DND-41 (cell line): ENCODE results near the gene RHOF.

Source experiments
- ATAC-seq: fragments of 200-7000 bp; cut with Tn5 transposase; 3 replicates; pipeline ENCODE4 v1.9.1; 2021; ENCODE audit warnings: low read depth; ENCODE audit not compliant: insufficient read depth
- DNase-seq: peaks from one replicate; pipeline ENCODE4 v3.0.0-alpha.2; 2020
- H2AFZ ChIP-seq: 2 replicates; pipeline ENCODE4 v1.6.0; 2012; ENCODE audit warnings: low read depth, low read length
- H3K27ac ChIP-seq: 2 replicates; pipeline ENCODE4 v1.5.1; 2012; ENCODE audit warnings: low read length, inconsistent platforms
- H3K27me3 ChIP-seq: fragments of 200-600 bp; sonication (generic); 2 replicates; pipeline ENCODE4 v1.6.0; 2012; ENCODE audit warnings: low read length, mild to moderate bottlenecking, inconsistent platforms; ENCODE audit not compliant: insufficient read depth, poor library complexity
- H3K36me3 ChIP-seq: 2 replicates; pipeline ENCODE4 v1.5.1; 2012; ENCODE audit warnings: low read length, inconsistent platforms; ENCODE audit not compliant: insufficient read depth
- H3K4me1 ChIP-seq: 2 replicates; pipeline ENCODE4 v1.5.1; 2012; ENCODE audit warnings: mild to moderate bottlenecking, low read length; ENCODE audit not compliant: insufficient read depth
- H3K4me2 ChIP-seq: 2 replicates; pipeline ENCODE4 v1.6.0; 2012; ENCODE audit warnings: mild to moderate bottlenecking, moderate library complexity, low read length, inconsistent platforms; ENCODE audit not compliant: insufficient read depth
- H3K4me3 ChIP-seq, 2 experiments: fragments of 200-600 bp in 1 of 2; shearing (Covaris generic) in 1 of 2; 2 replicates each; pipeline ENCODE4 v1.5.1; 2012 to 2016; ENCODE audit warnings: inconsistent platforms in 2 of 2, low read length in 2 of 2, mild to moderate bottlenecking in 2 of 2, low read depth in 1 of 2, moderate library complexity in 1 of 2
- H3K79me2 ChIP-seq: 2 replicates; pipeline ENCODE4 v1.6.0; 2012; ENCODE audit warnings: low read length, inconsistent platforms; ENCODE audit not compliant: insufficient read depth
- H3K9ac ChIP-seq: 2 replicates; pipeline ENCODE4 v1.6.0; 2012; ENCODE audit warnings: low read depth, mild to moderate bottlenecking, inconsistent platforms, low read length, moderate library complexity
- H3K9me3 ChIP-seq: 2 replicates; pipeline ENCODE4 v1.5.1; 2012; ENCODE audit warnings: low read length, moderate library complexity, mild to moderate bottlenecking, inconsistent platforms; ENCODE audit not compliant: insufficient read depth, severe bottlenecking
- H4K20me1 ChIP-seq: 2 replicates; pipeline ENCODE4 v1.6.0; 2012; ENCODE audit warnings: low read length; ENCODE audit not compliant: insufficient read depth
- EZH2 ChIP-seq: IDR thresholded peaks from 3 replicates; pipeline ENCODE4 v1.6.1; 2012; ENCODE audit warnings: borderline replicate concordance, low read depth, mild to moderate bottlenecking, moderate library complexity, low read length, inconsistent platforms; ENCODE audit not compliant: severe bottlenecking
- TF ChIP-seq, protein P1 (sequence below): IDR thresholded peaks from 2 replicates; pipeline ENCODE4 v1.5.1; 2012; ENCODE audit warnings: borderline replicate concordance, low read length, moderate library complexity, mild to moderate bottlenecking; ENCODE audit not compliant: poor library complexity, severe bottlenecking; ENCODE audit errors: extremely low read depth

The RHOF gene

DNA sequence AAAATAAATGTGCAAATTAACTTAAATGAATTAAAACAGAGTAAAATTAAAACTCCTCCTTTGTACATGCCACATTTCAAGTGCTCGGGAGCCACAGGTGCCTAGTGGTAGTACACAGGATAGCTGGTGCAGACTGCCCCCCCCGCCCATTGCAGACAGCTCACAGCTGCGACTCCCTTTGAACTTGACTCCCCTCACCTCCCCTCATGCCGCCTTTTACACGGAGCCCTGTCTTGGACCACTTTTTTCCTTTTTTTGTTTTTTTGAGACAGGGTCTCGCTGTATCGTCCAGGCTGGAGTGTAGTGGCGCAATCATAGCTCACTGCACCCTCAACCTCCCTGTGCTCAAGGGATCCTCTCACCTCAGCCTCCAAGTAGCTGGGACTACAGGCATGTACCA, 21.8 kb upstream of the RHOF start:
- H3K4me2 ChIP-seq, result no peak overlapping the region
- no peaks in the 10 kb centered on the region for H3K9me3 ChIP-seq
- H3K27ac ChIP-seq, result no peak overlapping the region
- H3K9ac ChIP-seq, result no peak overlapping the region
- H3K27me3 ChIP-seq, result no peaks in the 10 kb centered on the region
- H3K4me3 ChIP-seq, result no peak overlapping the region
- peaks cover 87% of the 10 kb centered on the region for H3K36me3 ChIP-seq
- H3K79me2 ChIP-seq, result peaks cover 86% of the 10 kb centered on the region
- H3K4me1 ChIP-seq, result peaks cover 37% of the 10 kb centered on the region
- TF ChIP-seq, protein P1, sequence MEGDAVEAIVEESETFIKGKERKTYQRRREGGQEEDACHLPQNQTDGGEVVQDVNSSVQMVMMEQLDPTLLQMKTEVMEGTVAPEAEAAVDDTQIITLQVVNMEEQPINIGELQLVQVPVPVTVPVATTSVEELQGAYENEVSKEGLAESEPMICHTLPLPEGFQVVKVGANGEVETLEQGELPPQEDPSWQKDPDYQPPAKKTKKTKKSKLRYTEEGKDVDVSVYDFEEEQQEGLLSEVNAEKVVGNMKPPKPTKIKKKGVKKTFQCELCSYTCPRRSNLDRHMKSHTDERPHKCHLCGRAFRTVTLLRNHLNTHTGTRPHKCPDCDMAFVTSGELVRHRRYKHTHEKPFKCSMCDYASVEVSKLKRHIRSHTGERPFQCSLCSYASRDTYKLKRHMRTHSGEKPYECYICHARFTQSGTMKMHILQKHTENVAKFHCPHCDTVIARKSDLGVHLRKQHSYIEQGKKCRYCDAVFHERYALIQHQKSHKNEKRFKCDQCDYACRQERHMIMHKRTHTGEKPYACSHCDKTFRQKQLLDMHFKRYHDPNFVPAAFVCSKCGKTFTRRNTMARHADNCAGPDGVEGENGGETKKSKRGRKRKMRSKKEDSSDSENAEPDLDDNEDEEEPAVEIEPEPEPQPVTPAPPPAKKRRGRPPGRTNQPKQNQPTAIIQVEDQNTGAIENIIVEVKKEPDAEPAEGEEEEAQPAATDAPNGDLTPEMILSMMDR, result no peak
- TF ChIP-seq EZH2, result no peak
- ATAC-seq (no peak), DNase-seq (peak; percentile 41)
- H2AFZ ChIP-seq, result no peak overlapping the region
- peaks cover 72% of the 10 kb centered on the region for H4K20me1 ChIP-seq

DNA sequence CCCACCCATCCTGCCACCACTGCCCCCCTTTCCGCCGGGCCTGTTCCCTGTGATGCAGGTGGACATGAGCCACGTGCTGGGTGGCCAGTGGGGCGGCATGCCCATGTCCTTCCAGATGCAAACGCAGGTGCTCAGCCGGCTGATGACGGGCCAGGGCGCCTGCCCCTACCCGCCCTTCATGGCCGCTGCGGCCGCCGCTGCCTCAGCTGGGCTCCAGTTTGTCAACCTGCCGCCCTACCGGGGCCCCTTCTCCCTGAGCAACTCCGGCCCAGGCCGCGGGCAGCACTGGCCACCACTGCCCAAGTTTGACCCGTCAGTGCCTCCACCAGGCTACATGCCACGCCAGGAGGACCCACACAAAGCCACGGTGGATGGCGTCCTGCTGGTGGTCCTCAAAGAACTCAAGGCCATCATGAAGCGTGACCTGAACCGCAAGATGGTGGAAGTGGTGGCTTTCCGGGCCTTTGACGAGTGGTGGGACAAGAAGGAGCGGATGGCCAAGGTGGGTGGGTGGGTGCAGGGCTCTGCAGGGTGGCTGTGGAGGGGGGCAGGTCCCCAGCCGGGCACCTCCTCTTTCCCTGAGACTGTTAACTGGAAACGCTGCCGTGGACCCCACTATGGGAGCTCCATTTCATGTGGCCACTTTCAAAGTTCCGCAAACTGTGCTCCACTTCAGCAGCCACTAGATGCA, 21.1 kb upstream of the RHOF start:
- H3K27me3 ChIP-seq, result no peaks in the 10 kb centered on the region
- peaks cover 87% of the 10 kb centered on the region for H3K36me3 ChIP-seq
- ATAC-seq (no peak), DNase-seq (no peak)
- H3K9ac ChIP-seq, result no peak overlapping the region
- H3K9me3 ChIP-seq, result no peaks in the 10 kb centered on the region
- peaks cover 44% of the 10 kb centered on the region for H3K4me1 ChIP-seq
- TF ChIP-seq, protein P1, result no peak
- TF ChIP-seq EZH2, result no peak
- H3K4me2 ChIP-seq, result no peak overlapping the region
- no peak overlapping the region for H3K4me3 ChIP-seq
- H4K20me1 ChIP-seq, result peaks cover 72% of the 10 kb centered on the region
- H3K79me2 ChIP-seq, result peaks cover 86% of the 10 kb centered on the region
- H3K27ac ChIP-seq, result no peak overlapping the region
- no peak overlapping the region for H2AFZ ChIP-seq

DNA sequence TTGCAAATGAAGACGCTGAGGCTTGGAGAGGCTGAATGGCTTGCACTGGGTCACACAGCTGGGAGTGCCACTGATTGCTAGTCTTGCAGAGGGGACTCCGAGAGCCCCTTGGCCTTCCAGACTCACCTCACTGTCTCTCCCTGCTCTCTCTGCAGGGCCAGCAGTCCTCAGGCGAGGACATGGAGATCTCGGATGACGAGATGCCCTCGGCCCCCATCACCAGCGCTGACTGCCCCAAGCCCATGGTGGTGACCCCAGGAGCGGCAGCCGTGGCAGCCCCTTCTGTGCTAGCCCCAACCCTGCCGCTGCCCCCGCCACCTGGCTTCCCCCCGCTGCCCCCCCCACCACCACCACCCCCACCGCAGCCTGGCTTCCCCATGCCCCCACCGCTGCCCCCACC, 20.5 kb upstream of the RHOF start:
- H3K4me3 ChIP-seq, result no peak overlapping the region
- peaks cover 87% of the 10 kb centered on the region for H3K79me2 ChIP-seq
- H3K27ac ChIP-seq, result peak overlapping the region; percentile 65; the same call in 1 of the 2 replicates
- H3K9me3 ChIP-seq, result no peaks in the 10 kb centered on the region
- DNase-seq (no peak), ATAC-seq (no peak)
- H3K36me3 ChIP-seq, result peaks cover 87% of the 10 kb centered on the region
- no peaks in the 10 kb centered on the region for H3K27me3 ChIP-seq
- no peak overlapping the region for H3K9ac ChIP-seq
- H4K20me1 ChIP-seq, result peaks cover 72% of the 10 kb centered on the region
- H3K4me2 ChIP-seq, result peak overlapping the region; percentile 3; the same call in 1 of the 2 replicates
- H3K4me1 ChIP-seq, result peaks cover 50% of the 10 kb centered on the region
- TF ChIP-seq, protein P1, result no peak
- no peak for TF ChIP-seq EZH2
- no peak overlapping the region for H2AFZ ChIP-seq
